ENCODE data around the gene SLC49A4. TPM values are rescaled to one million over a fixed set of nuclear protein-coding genes. Genes with fewer than 3 reads are reported as not detected.

Gene SLC49A4
- total and polyA plus RNA-seq, 2 of the 13 experiments (the other 11 are each of a cell fraction or from before 2014, with no cell fraction given), result 6.5 to 16.3 TPM

DNA sequence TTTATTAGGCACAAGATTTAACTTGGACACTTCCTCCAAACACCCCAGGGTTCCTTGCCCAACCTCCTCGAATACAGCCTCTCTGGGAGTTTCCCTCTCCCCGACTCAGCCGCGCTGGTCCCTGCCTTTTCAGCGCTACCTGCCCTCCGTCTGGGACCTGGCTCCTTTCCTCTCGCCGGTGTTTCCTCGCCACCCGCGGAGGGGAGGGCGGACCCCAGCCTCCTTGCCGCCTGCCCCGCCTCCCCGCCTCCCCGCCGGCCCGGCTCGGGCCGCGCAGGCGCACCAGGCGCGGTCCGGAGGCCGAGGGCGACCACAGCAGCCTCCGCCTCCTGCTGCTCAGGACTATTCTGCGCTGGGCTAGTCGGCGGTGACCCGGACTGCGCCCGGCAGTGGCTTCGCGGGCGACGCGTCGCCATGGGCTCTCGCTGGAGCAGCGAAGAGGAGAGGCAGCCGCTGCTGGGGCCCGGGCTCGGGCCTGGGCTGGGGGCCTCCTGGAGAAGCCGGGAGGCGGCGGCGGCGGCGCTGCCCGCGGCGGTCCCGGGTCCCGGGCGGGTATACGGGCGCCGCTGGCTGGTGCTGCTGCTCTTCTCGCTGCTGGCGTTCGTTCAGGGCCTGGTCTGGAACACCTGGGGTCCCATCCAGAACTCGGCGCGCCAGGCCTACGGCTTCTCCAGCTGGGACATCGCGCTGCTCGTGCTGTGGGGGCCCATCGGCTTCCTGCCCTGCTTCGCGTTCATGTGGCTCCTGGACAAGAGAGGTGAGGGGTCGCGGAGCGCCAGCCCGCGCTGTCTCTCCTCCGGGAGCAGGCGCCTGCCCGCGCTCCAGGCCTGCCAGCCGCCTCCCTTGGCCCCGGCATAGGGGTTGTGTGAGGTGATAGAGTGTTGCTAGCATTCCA, at the start of gene SLC49A4 (continued):
- 0 out of 2 replicates have a peak, but pooled peaks have one; percentile 27 for TF ChIP-seq TBP (CRISPR knock-in tag; IDR thresholded peaks at IDR 0.05)
- TF ChIP-seq HHEX (CRISPR knock-in tag; IDR thresholded peaks at IDR 0.05), result no peak
- no peak for TF ChIP-seq IRF2 (CRISPR knock-in tag; IDR thresholded peaks at IDR 0.05)
- no peak for TF ChIP-seq RORA (CRISPR knock-in tag; IDR thresholded peaks at IDR 0.05)
- TF ChIP-seq ZNF772 (CRISPR knock-in tag; IDR thresholded peaks at IDR 0.05), result no peak
- peak; percentile 79 for TF ChIP-seq SPEN (CRISPR knock-in tag; IDR thresholded peaks at IDR 0.05; ENCODE audit: low read depth)
- 0 out of 4 replicates have a peak, but pooled peaks of 1 of the 2 experiments have one; percentile 32 for TF ChIP-seq KLF16 (CRISPR knock-in tag; IDR thresholded peaks at IDR 0.05)
- TF ChIP-seq, protein P1, sequence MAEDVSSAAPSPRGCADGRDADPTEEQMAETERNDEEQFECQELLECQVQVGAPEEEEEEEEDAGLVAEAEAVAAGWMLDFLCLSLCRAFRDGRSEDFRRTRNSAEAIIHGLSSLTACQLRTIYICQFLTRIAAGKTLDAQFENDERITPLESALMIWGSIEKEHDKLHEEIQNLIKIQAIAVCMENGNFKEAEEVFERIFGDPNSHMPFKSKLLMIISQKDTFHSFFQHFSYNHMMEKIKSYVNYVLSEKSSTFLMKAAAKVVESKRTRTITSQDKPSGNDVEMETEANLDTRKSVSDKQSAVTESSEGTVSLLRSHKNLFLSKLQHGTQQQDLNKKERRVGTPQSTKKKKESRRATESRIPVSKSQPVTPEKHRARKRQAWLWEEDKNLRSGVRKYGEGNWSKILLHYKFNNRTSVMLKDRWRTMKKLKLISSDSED (CRISPR knock-in tag; IDR thresholded peaks at IDR 0.05), result 0 out of 2 replicates have a peak, but pooled peaks have one; percentile 80
- no peak for TF ChIP-seq ZNF251 (CRISPR knock-in tag; IDR thresholded peaks at IDR 0.05)
- TF ChIP-seq FOXA3 (CRISPR knock-in tag; IDR thresholded peaks at IDR 0.05), result peak; percentile 11
- TF ChIP-seq, protein P2, sequence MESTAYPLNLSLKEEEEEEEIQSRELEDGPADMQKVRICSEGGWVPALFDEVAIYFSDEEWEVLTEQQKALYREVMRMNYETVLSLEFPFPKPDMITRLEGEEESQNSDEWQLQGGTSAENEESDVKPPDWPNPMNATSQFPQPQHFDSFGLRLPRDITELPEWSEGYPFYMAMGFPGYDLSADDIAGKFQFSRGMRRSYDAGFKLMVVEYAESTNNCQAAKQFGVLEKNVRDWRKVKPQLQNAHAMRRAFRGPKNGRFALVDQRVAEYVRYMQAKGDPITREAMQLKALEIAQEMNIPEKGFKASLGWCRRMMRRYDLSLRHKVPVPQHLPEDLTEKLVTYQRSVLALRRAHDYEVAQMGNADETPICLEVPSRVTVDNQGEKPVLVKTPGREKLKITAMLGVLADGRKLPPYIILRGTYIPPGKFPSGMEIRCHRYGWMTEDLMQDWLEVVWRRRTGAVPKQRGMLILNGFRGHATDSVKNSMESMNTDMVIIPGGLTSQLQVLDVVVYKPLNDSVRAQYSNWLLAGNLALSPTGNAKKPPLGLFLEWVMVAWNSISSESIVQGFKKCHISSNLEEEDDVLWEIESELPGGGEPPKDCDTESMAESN (CRISPR knock-in tag; conservative IDR thresholded peaks at IDR 0.05), result peak; percentile 50; the same call in 1 of the 2 replicates
- peak; percentile 61 for TF ChIP-seq ZMAT3 (CRISPR knock-in tag; conservative IDR thresholded peaks at IDR 0.05)
- TF ChIP-seq ZNF317 (CRISPR knock-in tag; IDR thresholded peaks at IDR 0.05), result peak; percentile 40; the same call in 1 of the 2 replicates
- TF ChIP-seq, protein P3, sequence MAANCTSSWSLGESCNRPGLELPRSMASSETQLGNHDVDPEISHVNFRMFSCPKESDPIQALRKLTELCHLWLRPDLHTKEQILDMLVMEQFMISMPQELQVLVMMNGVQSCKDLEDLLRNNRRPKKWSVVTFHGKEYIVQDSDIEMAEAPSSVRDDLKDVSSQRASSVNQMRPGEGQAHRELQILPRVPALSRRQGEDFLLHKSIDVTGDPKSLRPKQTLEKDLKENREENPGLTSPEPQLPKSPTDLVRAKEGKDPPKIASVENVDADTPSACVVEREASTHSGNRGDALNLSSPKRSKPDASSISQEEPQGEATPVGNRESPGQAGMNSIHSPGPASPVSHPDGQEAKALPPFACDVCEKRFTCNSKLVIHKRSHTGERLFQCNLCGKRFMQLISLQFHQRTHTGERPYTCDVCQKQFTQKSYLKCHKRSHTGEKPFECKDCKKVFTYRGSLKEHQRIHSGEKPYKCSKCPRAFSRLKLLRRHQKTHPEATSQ (CRISPR knock-in tag; IDR thresholded peaks at IDR 0.05; ENCODE audit: borderline replicate concordance), result no peak
- peak; percentile 48 for TF ChIP-seq HDAC1 (CRISPR knock-in tag; IDR thresholded peaks at IDR 0.05)
- TF ChIP-seq ZNF383 (CRISPR knock-in tag; IDR thresholded peaks at IDR 0.05; ENCODE audit: borderline replicate concordance), result no peak
- TF ChIP-seq FOXA1 (IDR thresholded peaks at IDR 0.05), result no peak
- TF ChIP-seq FOXA1 (CRISPR knock-in tag; IDR thresholded peaks at IDR 0.05), result no peak
- peak; percentile 57; the same call in 1 of the 2 replicates for TF ChIP-seq ZNF547 (CRISPR knock-in tag; IDR thresholded peaks at IDR 0.05)
- peak; percentile 99 for TF ChIP-seq ZNF441 (CRISPR knock-in tag; IDR thresholded peaks at IDR 0.05; ENCODE audit: borderline replicate concordance)
- 0 out of 2 replicates have a peak, but pooled peaks have one; percentile 38 for TF ChIP-seq KDM3A (CRISPR knock-in tag; IDR thresholded peaks at IDR 0.05; ENCODE audit: low read depth)
- no peak; the same call in 1 of the 2 replicates for TF ChIP-seq ZNF263 (CRISPR knock-in tag; IDR thresholded peaks at IDR 0.05)
- TF ChIP-seq ZNF124 (CRISPR knock-in tag; IDR thresholded peaks at IDR 0.05), result no peak
- TF ChIP-seq ZNF841 (CRISPR knock-in tag; IDR thresholded peaks at IDR 0.05; ENCODE audit: borderline replicate concordance), result no peak
- TF ChIP-seq REXO4 (CRISPR knock-in tag; IDR thresholded peaks at IDR 0.05; ENCODE audit: borderline replicate concordance), result no peak
- no peak for TF ChIP-seq REPIN1 (CRISPR knock-in tag; IDR thresholded peaks at IDR 0.05; ENCODE audit: borderline replicate concordance, low read depth)
- TF ChIP-seq ZFP36 (IDR thresholded peaks at IDR 0.05; ENCODE audit: borderline replicate concordance, low read depth, low read length, partially characterized antibody), result no peak
- no peak for TF ChIP-seq ZNF143 (CRISPR knock-in tag; IDR thresholded peaks at IDR 0.05)

Data from HepG2 (cell line).